K562 (cell line): ENCODE measurements around the gene CHIC2.

Experiments used
- CREM ChIP-seq: IDR thresholded peaks from 2 replicates; pipeline ENCODE4 v1.6.1; 2014; ENCODE audit warnings: antibody characterized with exemption, low read depth
- NFYB ChIP-seq: IDR thresholded peaks from 2 replicates; pipeline ENCODE4 v1.6.1; 2011; ENCODE audit warnings: mild to moderate bottlenecking, moderate library complexity; ENCODE audit not compliant: insufficient read length; ENCODE audit errors: extremely low read depth
- POLR2A ChIP-seq: fragments of 450-650 bp; conservative IDR thresholded peaks from 2 replicates; pipeline ENCODE4 v1.6.1; 2016
- POU5F1 ChIP-seq: fragments of 150-350 bp; IDR thresholded peaks from 2 replicates; pipeline ENCODE4 v1.6.1; 2014; ENCODE audit warnings: borderline replicate concordance, low read length, low read depth, mild to moderate bottlenecking; ENCODE audit not compliant: partially characterized antibody
- RAD21 ChIP-seq, 2 experiments: fragments of 250-450 bp in 1 of 2; fragments of 450-650 bp in 1 of 2; sonication (Bioruptor Pico) in 1 of 2; formaldehyde crosslinking in 1 of 2; IDR thresholded peaks in 1 of 2; conservative IDR thresholded peaks in 1 of 2; 2 replicates each; pipeline versions ENCODE4 v1.4.0 to v1.8.0; 2020 to 2022; ENCODE audit warnings: mild to moderate bottlenecking in 2 of 2, moderate library complexity in 1 of 2
- RCOR1 ChIP-seq, 2 experiments: IDR thresholded peaks; 2 replicates each; pipeline ENCODE4 v1.6.1; 2012; ENCODE audit warnings: low read depth in 2 of 2, low read length in 2 of 2, borderline replicate concordance in 1 of 2, improper control_type of control experiment in 1 of 2
- TAF1 ChIP-seq: IDR thresholded peaks from 2 replicates; pipeline ENCODE4 v1.6.1; 2011; ENCODE audit warnings: mild to moderate bottlenecking, low read length, moderate library complexity; ENCODE audit not compliant: insufficient read depth, control insufficient read depth, severe bottlenecking; ENCODE audit errors: extremely low read depth
- TF ChIP-seq, protein P1 (sequence below): sonication (generic); formaldehyde crosslinking; IDR thresholded peaks from 2 replicates; pipeline ENCODE4 v1.8.0; 2022; ENCODE audit warnings: mild to moderate bottlenecking, missing genetic modification reagents

DNA sequence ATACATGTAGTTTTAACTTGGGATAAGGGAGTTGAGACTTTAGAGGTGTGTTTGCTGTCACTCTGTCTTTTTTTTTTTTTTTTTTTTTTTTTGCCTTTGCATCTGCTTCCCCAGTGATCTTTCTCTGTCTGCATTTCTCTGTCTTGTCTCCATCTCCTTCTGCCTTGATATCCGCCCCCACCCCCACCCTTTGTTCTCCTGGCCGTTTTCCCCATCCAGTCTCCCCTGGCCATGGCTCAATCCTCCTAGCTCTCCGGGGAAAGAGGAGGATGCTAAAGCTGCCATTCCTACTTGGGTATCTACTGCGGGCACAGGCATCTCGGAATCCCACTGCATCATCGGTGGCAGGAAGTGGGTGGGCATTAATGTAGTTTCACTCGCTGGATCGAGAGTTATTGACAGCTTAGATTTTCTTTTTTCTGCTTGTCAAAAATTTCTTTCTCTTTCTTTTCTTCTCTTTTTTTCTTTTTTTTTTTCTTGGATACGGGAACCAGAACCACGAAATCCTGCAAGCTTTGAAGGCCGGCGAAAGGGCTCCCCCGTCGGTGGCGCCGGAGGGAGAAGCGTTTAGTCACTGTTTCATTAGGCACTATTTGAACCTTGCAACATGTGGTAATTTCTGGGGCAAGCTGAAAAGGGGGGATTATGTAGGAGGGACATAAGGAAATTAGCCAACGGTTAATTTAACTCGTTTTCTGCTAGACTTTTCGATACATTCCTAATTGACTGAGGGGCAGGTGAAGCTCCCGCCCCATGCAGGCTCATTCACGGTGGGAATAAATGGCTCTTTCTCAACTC, 43.7 kb upstream of the CHIC2 start:
- TF ChIP-seq, protein P1, sequence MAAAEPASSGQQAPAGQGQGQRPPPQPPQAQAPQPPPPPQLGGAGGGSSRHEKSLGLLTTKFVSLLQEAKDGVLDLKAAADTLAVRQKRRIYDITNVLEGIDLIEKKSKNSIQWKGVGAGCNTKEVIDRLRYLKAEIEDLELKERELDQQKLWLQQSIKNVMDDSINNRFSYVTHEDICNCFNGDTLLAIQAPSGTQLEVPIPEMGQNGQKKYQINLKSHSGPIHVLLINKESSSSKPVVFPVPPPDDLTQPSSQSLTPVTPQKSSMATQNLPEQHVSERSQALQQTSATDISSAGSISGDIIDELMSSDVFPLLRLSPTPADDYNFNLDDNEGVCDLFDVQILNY (CRISPR knock-in tag), result no peak
- TF ChIP-seq POLR2A (no peak), RAD21 (CRISPR knock-in tag; conservative IDR thresholded peaks at IDR 0.05 in 1 of 2, IDR thresholded peaks at IDR 0.05 in 1 of 2) (no peak), POU5F1 (no peak), NFYB (no peak), TAF1 (no peak), RCOR1 (IDR thresholded peaks at IDR 0.05; ENCODE audit: borderline replicate concordance in 1 of 2, low read depth in 2 of 2, low read length in 2 of 2) (no peak), CREM (no peak)
